Esophagus (tissue), 2 donors: ENCODE results near the gene LGI4. TPM values are rescaled to one million over a fixed set of nuclear protein-coding genes. Genes with fewer than 3 reads are reported as not detected.

Experiments
- H3K27ac ChIP-seq, 2 donors: one replicate each; pipeline ENCODE4 v1.5.1; 2013; ENCODE audit warnings: low read depth in 2 of 2, mild to moderate bottlenecking in 2 of 2, inconsistent platforms in 1 of 2, low read length in 1 of 2, moderate library complexity in 1 of 2
- H3K27me3 ChIP-seq, 2 donors: one replicate each; pipeline ENCODE4 v1.6.1; 2013; ENCODE audit warnings: low read length in 2 of 2, control low read depth in 1 of 2, mild to moderate bottlenecking in 1 of 2; ENCODE audit not compliant: insufficient read depth in 2 of 2, control insufficient read depth in 1 of 2
- H3K36me3 ChIP-seq, 2 donors: one replicate each; pipeline ENCODE4 v1.6.1; 2013; ENCODE audit warnings: low read length in 1 of 2; ENCODE audit not compliant: control insufficient read depth in 2 of 2, insufficient read depth in 2 of 2
- H3K4me1 ChIP-seq, 2 donors: one replicate each; pipeline ENCODE4 v1.6.1; 2013; ENCODE audit warnings: low read length in 1 of 2; ENCODE audit not compliant: control insufficient read depth in 2 of 2, insufficient read depth in 2 of 2
- H3K4me3 ChIP-seq, 2 donors: one replicate each; pipeline ENCODE4 v1.5.1; 2013; ENCODE audit warnings: low read length in 2 of 2, mild to moderate bottlenecking in 2 of 2, low read depth in 1 of 2, moderate library complexity in 1 of 2
- H3K9me3 ChIP-seq, 2 donors: one replicate each; pipeline ENCODE4 v1.6.1; 2013; ENCODE audit warnings: mild to moderate bottlenecking in 2 of 2, low read depth in 1 of 2, low read length in 1 of 2, moderate library complexity in 1 of 2; ENCODE audit not compliant: control insufficient read depth in 2 of 2, insufficient read depth in 1 of 2
- WGBS, 2 donors: extraction: QIAGEN DNeasy Blood & Tissue Kit; methylation state at CpG; one replicate each; pipeline ENCODE4 v1.1.7; 2013; 5-methylcytosine and 5-hydroxymethylcytosine counted together
- polyA plus RNA-seq, 2 donors: library from polyadenylated mRNA; stranded (reverse); fragments of 200-250 nt; gene quantifications; one replicate each; pipeline ENCODE4 v1.2.3, GENCODE V29; 2013
- donor health status: healthy with polysubstance abuse.
- donor health status: Bipolar disorder and iron deficiency.

Gene LGI4
- polyA plus RNA-seq, 2 donors = 6.5 to 10.0 TPM

- H3K27me3 ChIP-seq = no peaks in the 10 kb centered on the region
- peaks cover 0 to 39% of the 10 kb centered on the region in 2 donors for H3K4me1 ChIP-seq
- 55 to 75% methylated on average over 9 of the region's 9 CpGs for WGBS, 2 donors
- H3K9me3 ChIP-seq = no peaks in the 10 kb centered on the region
- H3K36me3 ChIP-seq = peaks cover 0 to 5% of the 10 kb centered on the region in 2 donors
- peak overlapping the region; percentile 91 to 97 for H3K27ac ChIP-seq
- peak overlapping the region in 1 of 2 donors; percentile 40 for H3K4me3 ChIP-seq
Measured at GRCh38 chr19:35119578-35120155, 15.2 kb downstream of the LGI4 start.

- Histone ChIP-seq H3K27ac (peak overlapping the region; percentile 91 to 97), H3K9me3 (no peaks in the 10 kb centered on the region), H3K4me3 (peak overlapping the region; percentile 40 to 74), H3K36me3 (peaks cover 0 to 5% of the 10 kb centered on the region in 2 donors), H3K4me1 (peaks cover 0 to 35% of the 10 kb centered on the region in 2 donors), H3K27me3 (no peaks in the 10 kb centered on the region)
- 44 to 49% methylated on average over 12 to 14 of the region's 14 CpGs for WGBS, 2 donors
Measured at GRCh38 chr19:35119091-35119490, 15.8 kb downstream of the LGI4 start.

GRCh38 chr19:35118268-35119020 is 16.4 kb downstream of the LGI4 start:
- H3K4me1 ChIP-seq = peaks cover 0 to 31% of the 10 kb centered on the region in 2 donors
- H3K27ac ChIP-seq = peak overlapping the region; percentile 96 to 97
- H3K9me3 ChIP-seq = no peaks in the 10 kb centered on the region
- peaks cover 0 to 5% of the 10 kb centered on the region in 2 donors for H3K36me3 ChIP-seq
- peak overlapping the region; percentile 40 to 74 for H3K4me3 ChIP-seq
- 54% methylated on average over 13 of the region's 13 CpGs for WGBS, 2 donors
- H3K27me3 ChIP-seq = no peaks in the 10 kb centered on the region

GRCh38 chr19:35117799-35118198 is 17.1 kb downstream of the LGI4 start:
- H3K4me1 ChIP-seq = peaks cover 3 to 30% of the 10 kb centered on the region in 2 donors
- peak overlapping the region; percentile 23 to 74 for H3K4me3 ChIP-seq
- WGBS, 2 donors = 51 to 61% methylated on average over 11 of the region's 11 CpGs

GRCh38 chr19:35117116-35117515 is 17.7 kb downstream of the LGI4 start:
- no peaks in the 10 kb centered on the region for H3K27me3 ChIP-seq
- H3K36me3 ChIP-seq = peaks cover 0 to 5% of the 10 kb centered on the region in 2 donors
- H3K4me3 ChIP-seq = peak overlapping the region; percentile 66 to 74
- 36 to 53% methylated on average over 8 of the region's 8 CpGs for WGBS, 2 donors
- H3K4me1 ChIP-seq = peaks cover 3 to 25% of the 10 kb centered on the region in 2 donors
- H3K27ac ChIP-seq = peak overlapping the region; percentile 96 to 97
- H3K9me3 ChIP-seq = no peaks in the 10 kb centered on the region

More at GRCh38 chr19:35117799-35118198, 17.1 kb downstream of the LGI4 start:
- Histone ChIP-seq H3K36me3 (peaks cover 0 to 5% of the 10 kb centered on the region in 2 donors), H3K27me3 (no peaks in the 10 kb centered on the region), H3K27ac (peak overlapping the region; percentile 96 to 97), H3K9me3 (no peaks in the 10 kb centered on the region)

GRCh38 chr19:35116072-35116801 is 18.6 kb downstream of the LGI4 start:
- peaks cover 3 to 22% of the 10 kb centered on the region in 2 donors for H3K4me1 ChIP-seq
- WGBS, 2 donors = 51% methylated on average over 13 of the region's 13 CpGs

GRCh38 chr19:35115177-35115951 is 19.5 kb downstream of the LGI4 start, which contains the start of gene FXYD3:
Gene FXYD3 (plus strand): TSS chr19:35115823. CDS start chr19:35119377, 3,554 bp downstream.
- H3K9me3 ChIP-seq = no peaks in the 10 kb centered on the region
- H3K4me1 ChIP-seq = peaks cover 3 to 22% of the 10 kb centered on the region in 2 donors
- H3K4me3 ChIP-seq = peak within 1 kb of the TSS; percentile 66 to 74
- WGBS, 2 donors = 36 to 41% methylated on average over 13 to 14 of the region's 14 CpGs
- no peaks in the 10 kb centered on the region for H3K27me3 ChIP-seq
- H3K27ac ChIP-seq = peak within 1 kb of the TSS; percentile 96 to 97
- H3K36me3 ChIP-seq = peaks cover 0 to 2% of the 10 kb centered on the region in 2 donors

More at GRCh38 chr19:35116072-35116801, 18.6 kb downstream of the LGI4 start:
- Histone ChIP-seq H3K36me3 (peaks cover 0 to 5% of the 10 kb centered on the region in 2 donors), H3K9me3 (no peaks in the 10 kb centered on the region), H3K27me3 (no peaks in the 10 kb centered on the region), H3K4me3 (peak overlapping the region; percentile 66 to 74), H3K27ac (peak overlapping the region; percentile 96 to 97)

GRCh38 chr19:35114353-35115176 is 20.3 kb downstream of the LGI4 start:
- Histone ChIP-seq H3K27ac (peak overlapping the region; percentile 96 to 97), H3K4me1 (peaks cover 3 to 24% of the 10 kb centered on the region in 2 donors)
- WGBS, 2 donors = 4 to 8% methylated on average over 23 of the region's 23 CpGs

More at GRCh38 chr19:35114353-35115176, 20.3 kb downstream of the LGI4 start:
- Histone ChIP-seq H3K9me3 (no peaks in the 10 kb centered on the region), H3K36me3 (peaks cover 0 to 2% of the 10 kb centered on the region in 2 donors), H3K27me3 (no peaks in the 10 kb centered on the region), H3K4me3 (peak overlapping the region; percentile 66 to 74)
